Endothelial cell of umbilical vein (primary cell): Measurements from ENCODE around the gene SLC15A3. TPM values are rescaled to one million over a fixed set of nuclear protein-coding genes. Genes with fewer than 3 reads are reported as not detected.

Experiments used
- BruUV-seq: library from RNA; stranded (reverse); fragments of 400-500 nt; replicated peaks from 2 replicates; lab custom pipeline; 2021; lab: Mats Ljungman, UMichigan
- CTCF ChIA-PET: fragments of 300-600, 350-600 bp; sonication (Branson Sonifier 250); formaldehyde crosslinking; loops from one replicate; lab custom pipeline; 2021; ENCODE audit warnings: antibody characterized with exemption, inconsistent platforms; lab: Charles Lee
- POLR2A ChIA-PET: fragments of 300-600, 350-600 bp; sonication (Branson Sonifier 250); formaldehyde crosslinking; loops from one replicate; lab custom pipeline; 2021; ENCODE audit warnings: antibody characterized with exemption, inconsistent platforms; lab: Charles Lee
- DNase-seq: peaks from one replicate; pipeline ENCODE4 v3.0.0-alpha.2; 2011; ENCODE audit warnings: low read depth, low spot score
- FAIRE-seq: peaks from 2 replicates; lab custom pipeline; 2011; peaks lifted over from hg19 to GRCh38; lab: Jason Lieb, UNC
- H2AFZ ChIP-seq: 2 replicates; pipeline ENCODE4 v1.6.0; 2012; ENCODE audit warnings: low read depth, low read length, control low read depth, inconsistent platforms
- H3K27ac ChIP-seq: 2 replicates; pipeline ENCODE4 v1.5.1; 2011; ENCODE audit warnings: low read depth, mild to moderate bottlenecking, control low read depth, low read length, moderate library complexity; ENCODE audit not compliant: insufficient read depth
- H3K27me3 ChIP-seq, 2 experiments: 2 replicates each; pipeline versions ENCODE4 v1.6.0 to v1.6.1; 2011; ENCODE audit warnings: low read length in 2 of 2, mixed read lengths in 1 of 2; ENCODE audit not compliant: control insufficient read depth in 2 of 2, insufficient read depth in 2 of 2
- H3K36me3 ChIP-seq, 2 experiments: 2 replicates in 1 of 2; 3 replicates in 1 of 2; pipeline ENCODE4 v1.5.1; 2011; ENCODE audit warnings: low read length in 2 of 2, mild to moderate bottlenecking in 1 of 2, moderate library complexity in 1 of 2; ENCODE audit not compliant: control insufficient read depth in 2 of 2, insufficient read depth in 2 of 2; ENCODE audit errors: extremely low read depth in 1 of 2
- H3K4me1 ChIP-seq: 3 replicates; pipeline ENCODE4 v1.5.1; 2011; ENCODE audit warnings: mild to moderate bottlenecking, low read length; ENCODE audit not compliant: control insufficient read depth, insufficient read depth; ENCODE audit errors: extremely low read depth
- H3K4me2 ChIP-seq: 2 replicates; pipeline ENCODE4 v1.6.1; 2011; ENCODE audit warnings: low read length, control low read depth, mixed read lengths; ENCODE audit not compliant: insufficient read depth
- H3K4me3 ChIP-seq, 3 experiments: fragments of 200-600 bp in 1 of 3; sonication (generic), shearing (Covaris generic) in 1 of 3; replicated peaks in 1 of 3; 2 replicates each; pipeline ENCODE4 v1.5.1; 2011 to 2016; ENCODE audit warnings: control low read depth in 3 of 3, low read length in 3 of 3, mild to moderate bottlenecking in 2 of 3, inconsistent platforms in 1 of 3, low read depth in 1 of 3, moderate library complexity in 1 of 3; ENCODE audit not compliant: insufficient read depth in 1 of 3
- H3K79me2 ChIP-seq: 2 replicates; pipeline ENCODE4 v1.6.0; 2012; ENCODE audit warnings: low read length, inconsistent platforms; ENCODE audit not compliant: control insufficient read depth, insufficient read depth
- H3K9ac ChIP-seq: replicated peaks from 2 replicates; pipeline ENCODE3; 2011; ENCODE audit warnings: low read length, control low read depth; ENCODE audit not compliant: insufficient read depth; ENCODE audit errors: extremely low read depth
- H3K9me1 ChIP-seq: replicated peaks from 3 replicates; pipeline ENCODE4 v1.6.0; 2011; ENCODE audit warnings: mild to moderate bottlenecking, low read length; ENCODE audit not compliant: control insufficient read depth, insufficient read depth; ENCODE audit errors: extremely low read depth
- H3K9me3 ChIP-seq: replicated peaks from 2 replicates; pipeline ENCODE4 v1.5.1; 2012; ENCODE audit warnings: low read length, inconsistent platforms; ENCODE audit not compliant: control insufficient read depth, insufficient read depth
- H4K20me1 ChIP-seq: replicated peaks from 2 replicates; pipeline ENCODE3; 2011; ENCODE audit warnings: mild to moderate bottlenecking, low read length; ENCODE audit not compliant: control insufficient read depth, insufficient read depth; ENCODE audit errors: extremely low read depth
- EZH2 ChIP-seq: IDR thresholded peaks from 2 replicates; pipeline ENCODE4 v1.6.1; 2012; ENCODE audit warnings: borderline replicate concordance, low read depth, mild to moderate bottlenecking, moderate library complexity, low read length, inconsistent platforms; ENCODE audit not compliant: severe bottlenecking
- FOS ChIP-seq: IDR thresholded peaks from 2 replicates; pipeline ENCODE4 v1.6.1; 2011; ENCODE audit warnings: mild to moderate bottlenecking, low read length, moderate library complexity, borderline replicate concordance; ENCODE audit not compliant: insufficient read depth
- GATA2 ChIP-seq: IDR thresholded peaks from 2 replicates; pipeline ENCODE4 v1.7.0; 2011; ENCODE audit warnings: low read depth, mild to moderate bottlenecking, moderate library complexity, mixed read lengths, low read length; ENCODE audit not compliant: insufficient read length, insufficient read depth
- JUN ChIP-seq: IDR thresholded peaks from 2 replicates; pipeline ENCODE4 v1.6.1; 2011; ENCODE audit warnings: borderline replicate concordance, low read depth; ENCODE audit not compliant: insufficient read length, insufficient read depth
- MYC ChIP-seq: IDR thresholded peaks from one replicate; pipeline ENCODE4 v1.6.1; 2011; ENCODE audit warnings: mild to moderate bottlenecking, low read depth, low read length
- POLR2A ChIP-seq: IDR thresholded peaks from 2 replicates; pipeline ENCODE4 v1.6.1; 2012; ENCODE audit warnings: low read depth, mild to moderate bottlenecking, control low read depth, low read length
- POLR2AphosphoS5 ChIP-seq: IDR thresholded peaks from 2 replicates; pipeline ENCODE4 v1.6.1; 2012; ENCODE audit warnings: low read depth, mild to moderate bottlenecking, control low read depth, low read length, moderate library complexity; ENCODE audit not compliant: insufficient read depth
- dilution Hi-C: fragments of 300-500 bp; cut with MboI; formaldehyde crosslinking; loops from one replicate; pipeline ENCODE4 v1.15.0; 2019; ENCODE audit warnings: low sequenced_read_pairs; ENCODE audit not compliant: extremely low pct_ligation_motif_present
- intact Hi-C: fragments of 100-400 bp; cut with micrococcal nuclease; formaldehyde crosslinking; loops from one replicate; pipeline ENCODE4 v1.10.0; 2022
- polyA plus RNA-seq, 4 experiments: library from polyadenylated mRNA; depleted of rRNA in 3 of 4; stranded (reverse) in 3 of 4; unstranded in 1 of 4; fragments of >200 nt; gene quantifications; 2 replicates each; pipeline versions ENCODE4 v1.2.1 to v1.2.3, GENCODE V29; 2011 to 2012; ENCODE audit warnings: missing spikeins in 1 of 4
- total RNA-seq: library from RNA; stranded (reverse); gene quantifications from 2 replicates; pipeline ENCODE4 v1.2.3, GENCODE V29; 2021
- TF ChIP-seq, protein P1 (sequence below), 2 donors: IDR thresholded peaks; 1 replicate in 1 of 2; 2 replicates in 1 of 2; pipeline ENCODE4 v1.5.1; 2011; ENCODE audit warnings: low read length in 2 of 2, mild to moderate bottlenecking in 2 of 2, moderate library complexity in 2 of 2, control low read depth in 1 of 2, inconsistent platforms in 1 of 2, low read depth in 1 of 2; ENCODE audit not compliant: insufficient read depth in 1 of 2; ENCODE audit errors: extremely low read depth in 1 of 2
- TF ChIP-seq, protein P2 (sequence below): IDR thresholded peaks from 2 replicates; pipeline ENCODE4 v1.6.1; 2011; ENCODE audit not compliant: insufficient read depth, insufficient read length

Gene SLC15A3
- total and polyA plus RNA-seq, 2 donors (not counting 3 experiments of a cell fraction or from before 2014, with no cell fraction given), result 3.3 to 4.4 TPM

DNA sequence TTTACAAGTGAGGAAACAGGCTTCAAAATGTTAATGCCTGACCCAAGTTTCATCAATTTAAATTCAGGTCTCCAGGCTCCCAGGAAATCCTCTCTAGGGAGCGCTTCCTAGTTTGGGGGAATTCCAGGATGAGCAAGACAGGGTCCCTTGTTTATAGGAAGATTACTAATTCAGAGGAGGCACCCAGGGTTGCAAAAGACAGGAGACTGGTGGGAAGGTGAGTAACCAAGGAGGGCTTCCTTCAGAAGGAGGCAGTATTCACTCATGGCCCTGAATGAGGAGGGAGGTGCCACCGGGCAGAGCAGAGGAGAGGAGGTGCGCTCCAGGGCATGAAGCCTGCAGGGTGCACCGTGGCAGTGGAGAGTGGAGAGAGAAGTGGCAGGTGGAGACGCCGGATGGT is 26.1 kb downstream of the SLC15A3 start:
- no peak for DNase-seq
- H3K27ac ChIP-seq, result no peak overlapping the region
- no peak overlapping the region for H3K4me2 ChIP-seq
- H4K20me1 ChIP-seq, result no peaks in the 10 kb centered on the region
- no peaks in the 10 kb centered on the region for H3K9me3 ChIP-seq
- H3K4me3 ChIP-seq, result no peak overlapping the region
- no peak for TF ChIP-seq POLR2AphosphoS5
- TF ChIP-seq, protein P1, sequence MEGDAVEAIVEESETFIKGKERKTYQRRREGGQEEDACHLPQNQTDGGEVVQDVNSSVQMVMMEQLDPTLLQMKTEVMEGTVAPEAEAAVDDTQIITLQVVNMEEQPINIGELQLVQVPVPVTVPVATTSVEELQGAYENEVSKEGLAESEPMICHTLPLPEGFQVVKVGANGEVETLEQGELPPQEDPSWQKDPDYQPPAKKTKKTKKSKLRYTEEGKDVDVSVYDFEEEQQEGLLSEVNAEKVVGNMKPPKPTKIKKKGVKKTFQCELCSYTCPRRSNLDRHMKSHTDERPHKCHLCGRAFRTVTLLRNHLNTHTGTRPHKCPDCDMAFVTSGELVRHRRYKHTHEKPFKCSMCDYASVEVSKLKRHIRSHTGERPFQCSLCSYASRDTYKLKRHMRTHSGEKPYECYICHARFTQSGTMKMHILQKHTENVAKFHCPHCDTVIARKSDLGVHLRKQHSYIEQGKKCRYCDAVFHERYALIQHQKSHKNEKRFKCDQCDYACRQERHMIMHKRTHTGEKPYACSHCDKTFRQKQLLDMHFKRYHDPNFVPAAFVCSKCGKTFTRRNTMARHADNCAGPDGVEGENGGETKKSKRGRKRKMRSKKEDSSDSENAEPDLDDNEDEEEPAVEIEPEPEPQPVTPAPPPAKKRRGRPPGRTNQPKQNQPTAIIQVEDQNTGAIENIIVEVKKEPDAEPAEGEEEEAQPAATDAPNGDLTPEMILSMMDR (IDR thresholded peaks at IDR 0.05; ENCODE audit: extremely low read depth in 1 of 2, insufficient read depth in 1 of 2, low read depth in 1 of 2, low read length in 2 of 2), result no peak
- no peak for TF ChIP-seq MYC
- TF ChIP-seq GATA2, result no peak
- TF ChIP-seq EZH2, result no peak
- TF ChIP-seq FOS, result no peak
- no peak for TF ChIP-seq POLR2A
- no peak for TF ChIP-seq JUN
- TF ChIP-seq, protein P2, sequence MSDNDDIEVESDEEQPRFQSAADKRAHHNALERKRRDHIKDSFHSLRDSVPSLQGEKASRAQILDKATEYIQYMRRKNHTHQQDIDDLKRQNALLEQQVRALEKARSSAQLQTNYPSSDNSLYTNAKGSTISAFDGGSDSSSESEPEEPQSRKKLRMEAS, result no peak
- peaks cover 7 to 36% of the 10 kb centered on the region in 2 experiments for H3K36me3 ChIP-seq
- H3K4me1 ChIP-seq, result peaks cover 10% of the 10 kb centered on the region
- dilution Hi-C loops, result no loop called here
- no peaks in the 10 kb centered on the region for H3K9me1 ChIP-seq
- FAIRE-seq, result no peak
- no peak overlapping the region for H3K9ac ChIP-seq
- ChIA-PET POLR2A (interaction anchor here (0.6 kb wide), 1 partner anchor 14 kb away, joined by 3 read pairs; no protein-coding TSS in a partner anchor), CTCF (interaction anchor here (1.0 kb wide), 1 partner anchor 83 kb away, joined by 3 read pairs; no protein-coding TSS in a partner anchor)
- no peak overlapping the region for H2AFZ ChIP-seq
- no peaks in the 10 kb centered on the region for H3K27me3 ChIP-seq
- BruUV-seq, result no TSS peak
- no peaks in the 10 kb centered on the region for H3K79me2 ChIP-seq
- intact Hi-C loops, result no loop called here
